Skeletal muscle satellite cell (primary cell): ENCODE data around the gene CAND2.
"Not testable (repeated sequence)": the region's sequence is repeated elsewhere in the genome, so short reads cannot be mapped to it uniquely, and the experiment has no call there.

Experiments
- H3K27me3 ChIP-seq: 2 replicates; pipeline ENCODE4 v1.7.0; 2013; ENCODE audit warnings: low read length; ENCODE audit not compliant: control insufficient read depth, insufficient read depth
- H3K36me3 ChIP-seq: 2 replicates; pipeline ENCODE4 v1.7.0; 2013; ENCODE audit warnings: mild to moderate bottlenecking, control low read depth, low read length; ENCODE audit not compliant: insufficient read depth
- H3K4me1 ChIP-seq: 2 replicates; pipeline ENCODE4 v1.7.0; 2013; ENCODE audit warnings: low read length; ENCODE audit not compliant: control insufficient read depth, insufficient read depth
- H3K4me2 ChIP-seq: 2 replicates; pipeline ENCODE4 v1.7.0; 2013; ENCODE audit warnings: mild to moderate bottlenecking, low read length
- H3K4me3 ChIP-seq: 2 replicates; pipeline ENCODE4 v1.7.0; 2013; ENCODE audit warnings: low read length
- H3K9ac ChIP-seq: 2 replicates; pipeline ENCODE4 v1.7.0; 2013; ENCODE audit warnings: mild to moderate bottlenecking, low read depth, low read length, moderate library complexity
- H3K9me3 ChIP-seq: replicated peaks from 2 replicates; pipeline ENCODE4 v1.7.0; 2013; ENCODE audit warnings: mild to moderate bottlenecking, control low read depth, low read length

The CAND2 gene

DNA sequence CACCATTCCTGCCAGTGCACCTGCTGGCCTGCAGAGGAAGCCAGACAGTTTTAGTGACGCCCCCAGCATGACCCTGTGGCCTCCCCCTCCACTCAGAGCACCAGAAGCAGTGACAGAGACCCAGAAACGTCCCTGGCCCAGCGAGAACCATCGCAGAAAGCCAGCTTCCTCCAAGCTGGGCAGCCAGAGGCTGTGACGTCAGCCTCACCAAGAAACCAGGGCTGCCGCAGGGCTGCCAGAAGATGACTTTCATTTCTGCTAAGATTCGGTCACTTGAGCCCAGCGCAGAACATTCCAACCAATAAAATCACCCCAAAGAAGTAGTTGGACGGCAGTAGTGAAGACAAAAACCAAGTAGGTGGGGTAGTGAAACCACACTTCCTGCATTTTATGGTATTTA lies 74.5 kb downstream of the CAND2 start:
- peak overlapping the region; percentile 66 for H3K4me2 ChIP-seq
- H3K9ac ChIP-seq, result no peak overlapping the region
- H3K36me3 ChIP-seq, result no peaks in the 10 kb centered on the region
- peak overlapping the region; percentile 41 for H3K4me3 ChIP-seq
- no peaks in the 10 kb centered on the region for H3K27me3 ChIP-seq
- H3K4me1 ChIP-seq, result peaks cover 12% of the 10 kb centered on the region
- no peaks in the 10 kb centered on the region for H3K9me3 ChIP-seq

- Histone ChIP-seq H3K9ac (no peak overlapping the region), H3K36me3 (no peaks in the 10 kb centered on the region), H3K4me2 (peak overlapping the region; percentile 66), H3K9me3 (no peaks in the 10 kb centered on the region), H3K4me3 (no peak overlapping the region), H3K27me3 (no peaks in the 10 kb centered on the region), H3K4me1 (peaks cover 12% of the 10 kb centered on the region)
Measured at GRCh38 chr3:12871404-12871983, 75.0 kb downstream of the CAND2 start.

DNA sequence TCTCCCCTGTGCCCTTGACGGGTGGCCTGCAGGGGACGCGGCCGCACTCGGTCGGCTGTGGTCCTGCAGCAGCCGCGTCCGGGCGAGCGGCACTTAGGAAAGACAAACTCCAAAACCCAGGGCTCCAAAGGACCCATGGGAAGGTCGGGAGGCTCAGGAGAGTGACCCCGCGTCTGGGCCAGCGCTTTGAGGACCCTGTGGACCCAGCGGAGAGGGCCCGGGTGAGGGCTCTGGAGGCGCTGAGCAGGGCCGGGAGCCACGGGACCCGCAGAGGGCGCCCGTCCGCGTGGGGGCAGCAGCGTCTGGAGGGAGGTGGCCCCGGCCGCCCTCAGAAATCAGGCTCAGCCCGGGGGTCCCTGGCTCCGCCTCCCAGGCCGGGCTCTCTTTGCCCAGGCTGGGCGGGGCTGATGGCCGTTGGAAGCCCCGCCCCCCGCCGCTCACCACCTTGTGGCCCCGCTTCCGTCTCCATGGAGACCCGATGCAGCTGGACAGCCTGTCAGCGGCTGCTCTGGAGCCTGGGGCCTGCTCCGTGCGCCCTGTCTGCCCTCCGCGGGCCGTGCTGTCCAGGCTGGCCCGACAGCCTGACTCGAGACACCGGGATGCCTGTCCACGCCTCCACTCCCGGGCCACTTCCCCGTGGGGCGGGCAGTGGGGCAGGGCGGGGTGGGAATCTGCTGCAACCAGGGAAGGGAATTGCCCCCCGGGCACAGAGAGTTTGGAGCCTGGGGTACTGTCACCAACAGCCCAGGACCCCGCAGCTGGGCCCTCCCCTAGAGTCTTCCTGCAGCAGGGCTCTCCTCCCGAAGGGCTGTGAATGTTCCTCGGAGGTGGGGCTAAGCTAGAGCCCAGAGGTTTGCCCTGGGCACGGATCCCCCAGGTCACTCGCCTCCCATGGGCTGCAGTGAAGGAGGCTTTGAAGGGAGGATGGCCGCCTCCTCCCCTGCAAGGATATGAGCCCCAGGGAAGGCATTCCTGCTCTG lies 79.7 kb downstream of the CAND2 start:
- Histone ChIP-seq H3K4me1 (peaks cover 5% of the 10 kb centered on the region), H3K4me2 (no peak overlapping the region), H3K4me3 (no peak overlapping the region), H3K9ac (no peak overlapping the region), H3K9me3 (no peaks in the 10 kb centered on the region), H3K36me3 (no peaks in the 10 kb centered on the region), H3K27me3 (peaks cover 4% of the 10 kb centered on the region)

- peaks cover 4% of the 10 kb centered on the region for H3K27me3 ChIP-seq
- no peak overlapping the region for H3K4me2 ChIP-seq
- H3K9me3 ChIP-seq, result no peaks in the 10 kb centered on the region
- no peaks in the 10 kb centered on the region for H3K36me3 ChIP-seq
- no peaks in the 10 kb centered on the region for H3K4me1 ChIP-seq
- H3K9ac ChIP-seq, result no peak overlapping the region
- H3K4me3 ChIP-seq, result no peak overlapping the region
Measured at GRCh38 chr3:12877040-12877439, 80.6 kb downstream of the CAND2 start.

DNA sequence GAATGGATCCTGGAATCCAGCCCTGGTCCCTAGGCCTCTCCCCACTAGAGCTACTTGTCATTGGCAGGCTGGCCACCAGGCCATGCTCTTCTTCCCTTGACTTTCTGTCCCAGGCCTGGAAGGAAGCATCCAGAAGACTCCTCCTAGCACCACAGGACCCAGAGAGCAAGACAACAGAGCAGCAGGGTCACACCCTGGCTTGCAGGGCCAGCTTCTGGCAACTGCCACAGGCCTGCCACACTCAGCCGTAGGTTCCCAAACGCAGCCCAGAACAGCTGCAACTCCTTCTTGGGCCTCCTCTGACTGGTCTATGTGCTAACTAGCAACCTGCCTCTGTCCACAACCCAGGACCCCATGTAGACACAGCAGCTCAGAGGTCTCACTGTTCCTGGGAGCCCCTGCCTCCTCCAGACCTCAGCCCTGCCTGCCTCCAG lies 81.7 kb downstream of the CAND2 start:
- Histone ChIP-seq H3K4me1 (no peaks in the 10 kb centered on the region), H3K27me3 (peaks cover 4% of the 10 kb centered on the region), H3K9me3 (no peaks in the 10 kb centered on the region), H3K4me3 (no peak overlapping the region), H3K9ac (no peak overlapping the region), H3K4me2 (no peak overlapping the region), H3K36me3 (no peaks in the 10 kb centered on the region)

GRCh38 chr3:12878758-12879157 lies 82.3 kb downstream of the CAND2 start:
- not testable (repeated sequence) for H3K4me3 ChIP-seq, H3K9ac ChIP-seq, H3K4me1 ChIP-seq, H3K4me2 ChIP-seq, H3K36me3 ChIP-seq, H3K9me3 ChIP-seq, H3K27me3 ChIP-seq

- no peak overlapping the region for H3K4me3 ChIP-seq
- H3K36me3 ChIP-seq, result no peaks in the 10 kb centered on the region
- no peak overlapping the region for H3K9ac ChIP-seq
- H3K4me1 ChIP-seq, result peaks cover 5% of the 10 kb centered on the region
- H3K4me2 ChIP-seq, result no peak overlapping the region
- H3K9me3 ChIP-seq, result no peaks in the 10 kb centered on the region
- peaks cover 4% of the 10 kb centered on the region for H3K27me3 ChIP-seq
Measured at GRCh38 chr3:12879191-12879815, 82.8 kb downstream of the CAND2 start.

DNA sequence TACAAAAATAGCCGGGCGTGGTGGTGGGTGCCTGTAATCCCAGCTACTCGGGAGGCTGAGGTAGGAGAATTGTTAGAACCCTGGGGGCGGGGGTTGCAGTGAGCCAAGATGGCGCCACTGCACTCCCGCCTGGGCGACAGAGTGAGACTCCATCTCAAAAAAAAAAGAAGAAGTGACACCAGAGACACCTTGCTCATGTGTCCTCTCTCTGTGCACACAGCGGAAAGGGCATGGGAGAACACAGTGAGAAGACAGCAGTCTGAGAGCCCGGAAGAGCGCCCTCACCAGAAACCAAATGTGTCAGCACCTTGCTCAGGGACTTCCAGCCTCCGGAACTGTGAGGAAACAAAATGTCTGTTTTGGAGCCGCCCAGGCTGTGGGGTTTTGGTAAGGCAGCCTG lies 85.4 kb downstream of the CAND2 start:
- H3K4me2 ChIP-seq, H3K9ac ChIP-seq, H3K36me3 ChIP-seq, H3K4me3 ChIP-seq, H3K9me3 ChIP-seq: not testable (repeated sequence)
- peaks cover 19% of the 10 kb centered on the region for H3K27me3 ChIP-seq
- peaks cover 11% of the 10 kb centered on the region for H3K4me1 ChIP-seq

DNA sequence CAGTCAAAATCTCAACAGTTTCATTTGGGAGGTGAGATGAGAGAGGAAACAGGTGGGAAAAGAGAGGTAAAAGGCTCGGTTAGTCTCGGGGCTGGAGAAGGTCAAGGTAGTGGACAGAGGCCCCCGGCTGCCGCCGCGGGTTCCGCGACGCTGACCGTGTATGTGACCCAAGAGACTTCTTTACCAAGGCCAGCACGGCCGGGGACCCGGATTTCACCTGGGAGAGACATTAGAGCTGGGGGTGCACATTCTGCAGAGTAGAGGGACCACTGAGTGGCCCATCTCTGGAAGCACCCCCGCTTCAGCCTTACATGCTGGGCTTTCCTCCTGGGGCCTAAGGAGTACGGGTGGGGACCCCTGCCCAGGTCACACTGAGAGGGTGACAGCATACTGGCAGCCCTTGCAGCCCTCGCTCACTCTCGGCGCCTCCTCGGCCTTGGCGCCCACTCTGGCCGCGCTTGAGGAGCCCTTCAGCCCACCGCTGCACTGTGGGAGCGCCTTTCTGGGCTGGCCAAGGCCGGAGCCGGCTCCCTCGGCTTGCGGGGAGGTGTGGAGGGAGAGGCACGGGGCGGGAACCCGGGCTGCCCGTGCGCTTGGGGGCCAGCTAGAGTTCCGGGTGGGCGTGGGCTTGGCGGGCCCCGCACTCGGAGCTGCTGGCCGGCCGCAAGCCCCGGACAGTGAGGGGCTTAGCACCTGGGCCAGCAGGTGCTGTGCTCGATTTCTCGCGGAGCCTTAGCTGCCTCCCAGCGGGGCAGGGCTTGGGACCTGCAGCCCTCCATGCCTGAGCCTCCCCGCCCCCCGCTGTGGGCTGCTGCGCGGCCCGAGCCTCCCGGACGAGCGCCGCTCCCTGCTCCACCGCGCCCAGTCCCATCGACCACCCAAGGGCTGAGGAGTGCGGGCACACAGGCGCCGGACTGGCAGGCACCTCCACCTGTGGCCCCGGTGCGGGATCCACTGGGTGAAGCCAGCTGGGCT lies 86.1 kb downstream of the CAND2 start:
- H3K4me1 ChIP-seq, result peaks cover 11% of the 10 kb centered on the region
- H3K9ac ChIP-seq, result no peak overlapping the region
- H3K4me3 ChIP-seq, result no peak overlapping the region
- peaks cover 25% of the 10 kb centered on the region for H3K27me3 ChIP-seq
- no peaks in the 10 kb centered on the region for H3K36me3 ChIP-seq
- no peaks in the 10 kb centered on the region for H3K9me3 ChIP-seq
- H3K4me2 ChIP-seq, result no peak overlapping the region

- Histone ChIP-seq H3K36me3 (no peaks in the 10 kb centered on the region), H3K4me2 (peak overlapping the region; percentile 51), H3K4me1 (peaks cover 11% of the 10 kb centered on the region), H3K9ac (no peak overlapping the region), H3K9me3 (no peaks in the 10 kb centered on the region), H3K27me3 (peaks cover 30% of the 10 kb centered on the region), H3K4me3 (no peak overlapping the region)
Measured at GRCh38 chr3:12884186-12884680, 87.8 kb downstream of the CAND2 start.
